Mesodermal cell (in vitro differentiated cells): ENCODE results near the gene PEBP1.

Experiments used
- H3K27ac ChIP-seq: 2 replicates; pipeline ENCODE4 v1.7.0; 2013; ENCODE audit warnings: mild to moderate bottlenecking, low read depth, low read length, moderate library complexity; ENCODE audit not compliant: severe bottlenecking
- H3K36me3 ChIP-seq: 2 replicates; pipeline ENCODE4 v1.7.1; 2013; ENCODE audit warnings: mild to moderate bottlenecking, low read length, moderate library complexity; ENCODE audit not compliant: control insufficient read depth, insufficient read depth
- H3K4me1 ChIP-seq: one replicate; pipeline ENCODE4 v1.7.1; 2013; ENCODE audit warnings: mild to moderate bottlenecking, low read length; ENCODE audit not compliant: insufficient read depth, control insufficient read depth, poor library complexity, severe bottlenecking
- H3K4me3 ChIP-seq: 2 replicates; pipeline ENCODE4 v1.7.0; 2013; ENCODE audit warnings: low read length, control low read depth, mild to moderate bottlenecking; ENCODE audit not compliant: insufficient read depth, poor library complexity, severe bottlenecking; ENCODE audit errors: extremely low read depth
- H3K9me3 ChIP-seq: 2 replicates; pipeline ENCODE4 v1.7.1; 2013; ENCODE audit warnings: mild to moderate bottlenecking, low read length, moderate library complexity; ENCODE audit not compliant: control insufficient read depth
- WGBS, 2 experiments: methylation state at CpG; one replicate each; pipeline ENCODE4 v1.1.5; 2013; ENCODE audit warnings: missing lambda C conversion rate in 2 of 2; ENCODE audit not compliant: insufficient coverage in 2 of 2; 5-methylcytosine and 5-hydroxymethylcytosine counted together

Gene PEBP1

GRCh38 chr12:118136559-118137003 lies 657 bp downstream of the PEBP1 start:
- Histone ChIP-seq H3K36me3 (peaks cover 31% of the 10 kb centered on the region), H3K9me3 (no peaks in the 10 kb centered on the region), H3K27ac (peak overlapping the region; percentile 66), H3K4me3 (peak overlapping the region; percentile 90), H3K4me1 (peaks cover 9% of the 10 kb centered on the region)
- WGBS, 2 experiments: 3 to 5% methylated on average over 22 to 27 of the region's 29 CpGs

- peak overlapping the region; percentile 90 for H3K4me3 ChIP-seq
- H3K4me1 ChIP-seq: peaks cover 9% of the 10 kb centered on the region
- peaks cover 37% of the 10 kb centered on the region for H3K36me3 ChIP-seq
- H3K27ac ChIP-seq: no peak overlapping the region
- WGBS, 2 experiments: 76 to 93% methylated on average over 6 to 9 of the region's 10 CpGs
- no peaks in the 10 kb centered on the region for H3K9me3 ChIP-seq
Observed at GRCh38 chr12:118137148-118137678, 1.3 kb downstream of the PEBP1 start.

GRCh38 chr12:118140825-118141224 lies 4.9 kb downstream of the PEBP1 start:
- Histone ChIP-seq H3K4me3 (no peak overlapping the region), H3K27ac (no peak overlapping the region), H3K36me3 (peaks cover 72% of the 10 kb centered on the region), H3K9me3 (no peaks in the 10 kb centered on the region), H3K4me1 (peaks cover 9% of the 10 kb centered on the region)
- WGBS, 2 experiments: 89 to 100% methylated on average over 5 to 6 of the region's 8 CpGs

GRCh38 chr12:118144499-118144898 lies 8.6 kb downstream of the PEBP1 start:
- Histone ChIP-seq H3K4me1 (no peaks in the 10 kb centered on the region), H3K4me3 (no peak overlapping the region), H3K27ac (no peak overlapping the region), H3K36me3 (peaks cover 86% of the 10 kb centered on the region), H3K9me3 (no peaks in the 10 kb centered on the region)
- WGBS, 2 experiments: 94 to 100% methylated on average over 10 to 12 of the region's 13 CpGs

GRCh38 chr12:118145113-118145797 lies 9.3 kb downstream of the PEBP1 start:
- no peaks in the 10 kb centered on the region for H3K4me1 ChIP-seq
- H3K4me3 ChIP-seq: no peak overlapping the region
- H3K27ac ChIP-seq: no peak overlapping the region
- no peaks in the 10 kb centered on the region for H3K9me3 ChIP-seq
- WGBS, 2 experiments: 99 to 100% methylated on average over 6 to 7 of the region's 7 CpGs
- peaks cover 78% of the 10 kb centered on the region for H3K36me3 ChIP-seq

- no peak overlapping the region for H3K4me3 ChIP-seq
- H3K4me1 ChIP-seq: no peaks in the 10 kb centered on the region
- H3K9me3 ChIP-seq: no peaks in the 10 kb centered on the region
- WGBS, 2 experiments: 90 to 100% methylated on average over 9 of the region's 9 CpGs
- no peak overlapping the region for H3K27ac ChIP-seq
- H3K36me3 ChIP-seq: peaks cover 76% of the 10 kb centered on the region
Observed at GRCh38 chr12:118145798-118146156, 9.9 kb downstream of the PEBP1 start.

GRCh38 chr12:118148287-118148686 lies 12.4 kb downstream of the PEBP1 start:
- 100% methylated on average over 1 of the region's 5 CpGs for WGBS, 2 experiments
- Histone ChIP-seq H3K36me3 (peaks cover 52% of the 10 kb centered on the region), H3K4me1 (no peaks in the 10 kb centered on the region), H3K4me3 (no peak overlapping the region), H3K9me3 (no peaks in the 10 kb centered on the region), H3K27ac (no peak overlapping the region)

- Histone ChIP-seq H3K36me3 (peaks cover 29% of the 10 kb centered on the region), H3K9me3 (no peaks in the 10 kb centered on the region), H3K4me3 (no peak overlapping the region), H3K4me1 (no peaks in the 10 kb centered on the region), H3K27ac (no peak overlapping the region)
- WGBS, 2 experiments: 94% methylated on average over 5 of the region's 7 CpGs
Observed at GRCh38 chr12:118150625-118151024, 14.7 kb downstream of the PEBP1 start.

GRCh38 chr12:118151755-118152154 lies 15.8 kb downstream of the PEBP1 start:
- no peak overlapping the region for H3K4me3 ChIP-seq
- 95% methylated on average over 4 of the region's 5 CpGs; no CpG with 5 or more reads in 1 of the 2 experiments for WGBS, 2 experiments

GRCh38 chr12:118160536-118160935 lies 24.6 kb downstream of the PEBP1 start:
- 83 to 100% methylated on average over 2 of the region's 3 CpGs for WGBS, 2 experiments
- H3K4me3 ChIP-seq: no peak overlapping the region
- no peaks in the 10 kb centered on the region for H3K9me3 ChIP-seq
- no peak overlapping the region for H3K27ac ChIP-seq
- peaks cover 6% of the 10 kb centered on the region for H3K36me3 ChIP-seq
- H3K4me1 ChIP-seq: no peaks in the 10 kb centered on the region

More at GRCh38 chr12:118151755-118152154, 15.8 kb downstream of the PEBP1 start:
- Histone ChIP-seq H3K36me3 (peaks cover 17% of the 10 kb centered on the region), H3K9me3 (no peaks in the 10 kb centered on the region), H3K4me1 (no peaks in the 10 kb centered on the region), H3K27ac (no peak overlapping the region)

- no peak overlapping the region for H3K27ac ChIP-seq
- no peaks in the 10 kb centered on the region for H3K4me1 ChIP-seq
- WGBS, 2 experiments: 37 to 38% methylated on average over 1 to 3 of the region's 6 CpGs
- no peak overlapping the region for H3K4me3 ChIP-seq
- no peaks in the 10 kb centered on the region for H3K9me3 ChIP-seq
- peaks cover 5% of the 10 kb centered on the region for H3K36me3 ChIP-seq
Observed at GRCh38 chr12:118164798-118165486, 29.0 kb downstream of the PEBP1 start.
